Activated naive CD4-positive, alpha-beta T cell treated with anti-CD3 and anti-CD28 coated beads, Interleukin-2, amount 50 U/mL, for 24 hours (primary cell): ENCODE data around the gene ABLIM2.
"Not testable (repeated sequence)": the region's sequence is repeated elsewhere in the genome, so short reads cannot be mapped to it uniquely, and the experiment has no call there.

ENCODE experiments used
- H3K27ac Mint-ChIP-seq: one replicate; pipeline ENCODE4 v1.8.0; 2021; ENCODE audit warnings: mild to moderate bottlenecking, mixed read lengths
- H3K27me3 Mint-ChIP-seq: one replicate; pipeline ENCODE4 v1.8.0; 2021; ENCODE audit warnings: mixed read lengths
- H3K36me3 Mint-ChIP-seq: one replicate; pipeline ENCODE4 v1.8.0; 2021; ENCODE audit warnings: mixed read lengths
- H3K4me1 Mint-ChIP-seq: one replicate; pipeline ENCODE4 v1.8.0; 2021; ENCODE audit warnings: mixed read lengths
- H3K4me3 Mint-ChIP-seq: one replicate; pipeline ENCODE4 v1.8.0; 2021; ENCODE audit warnings: mild to moderate bottlenecking, mixed read lengths
- H3K9me3 Mint-ChIP-seq: one replicate; pipeline ENCODE4 v1.8.0; 2021; ENCODE audit warnings: mixed read lengths

Gene ABLIM2

GRCh38 chr4:7949759-7950158, 208.9 kb downstream of the ABLIM2 start:
- peaks cover 7% of the 10 kb centered on the region for H3K27me3 Mint-ChIP-seq
- H3K4me1 Mint-ChIP-seq = peaks cover 12% of the 10 kb centered on the region
- H3K4me3 Mint-ChIP-seq = no peak overlapping the region
- H3K27ac Mint-ChIP-seq = no peak overlapping the region
- no peaks in the 10 kb centered on the region for H3K9me3 Mint-ChIP-seq
- H3K36me3 Mint-ChIP-seq = peaks cover 1% of the 10 kb centered on the region

- Mint-ChIP-seq H3K36me3 (peaks cover 1% of the 10 kb centered on the region), H3K4me3 (no peak overlapping the region), H3K4me1 (peaks cover 12% of the 10 kb centered on the region), H3K27me3 (peaks cover 7% of the 10 kb centered on the region), H3K9me3 (no peaks in the 10 kb centered on the region), H3K27ac (peak overlapping the region; percentile 24)
Observed at GRCh38 chr4:7947927-7948326, 210.7 kb downstream of the ABLIM2 start.

GRCh38 chr4:7945709-7946380, 212.8 kb downstream of the ABLIM2 start:
- Mint-ChIP-seq H3K27ac (no peak overlapping the region), H3K9me3 (no peaks in the 10 kb centered on the region), H3K4me1 (peaks cover 12% of the 10 kb centered on the region), H3K27me3 (peaks cover 7% of the 10 kb centered on the region), H3K4me3 (no peak overlapping the region), H3K36me3 (no peaks in the 10 kb centered on the region)

- no peak overlapping the region for H3K27ac Mint-ChIP-seq
- H3K36me3 Mint-ChIP-seq = no peaks in the 10 kb centered on the region
- H3K4me1 Mint-ChIP-seq = peaks cover 12% of the 10 kb centered on the region
- H3K9me3 Mint-ChIP-seq = no peaks in the 10 kb centered on the region
- no peak overlapping the region for H3K4me3 Mint-ChIP-seq
- H3K27me3 Mint-ChIP-seq = peaks cover 7% of the 10 kb centered on the region
Observed at GRCh38 chr4:7944599-7945220, 213.9 kb downstream of the ABLIM2 start.

- not testable (repeated sequence) for H3K4me1 Mint-ChIP-seq, H3K27me3 Mint-ChIP-seq, H3K36me3 Mint-ChIP-seq, H3K27ac Mint-ChIP-seq, H3K4me3 Mint-ChIP-seq, H3K9me3 Mint-ChIP-seq
Observed at GRCh38 chr4:7943688-7944087, 214.9 kb downstream of the ABLIM2 start.

- Mint-ChIP-seq H3K27me3 (peaks cover 4% of the 10 kb centered on the region), H3K36me3 (no peaks in the 10 kb centered on the region), H3K4me1 (peaks cover 9% of the 10 kb centered on the region), H3K27ac (no peak overlapping the region), H3K4me3 (no peak overlapping the region), H3K9me3 (no peaks in the 10 kb centered on the region)
Observed at GRCh38 chr4:7943211-7943610, 215.4 kb downstream of the ABLIM2 start.

- Mint-ChIP-seq H3K4me3 (no peak overlapping the region), H3K27ac (no peak overlapping the region), H3K27me3 (peaks cover 4% of the 10 kb centered on the region)
Observed at GRCh38 chr4:7941965-7942496, 216.6 kb downstream of the ABLIM2 start.

GRCh38 chr4:7941111-7941964, 217.3 kb downstream of the ABLIM2 start:
- peak overlapping the region; percentile 40 for H3K4me3 Mint-ChIP-seq
- peak overlapping the region; percentile 68 for H3K27ac Mint-ChIP-seq
- H3K27me3 Mint-ChIP-seq = peaks cover 3% of the 10 kb centered on the region
- H3K4me1 Mint-ChIP-seq = peaks cover 16% of the 10 kb centered on the region
- H3K36me3 Mint-ChIP-seq = no peaks in the 10 kb centered on the region
- H3K9me3 Mint-ChIP-seq = no peaks in the 10 kb centered on the region

More at GRCh38 chr4:7941965-7942496, 216.6 kb downstream of the ABLIM2 start:
- Mint-ChIP-seq H3K9me3 (no peaks in the 10 kb centered on the region), H3K4me1 (peaks cover 11% of the 10 kb centered on the region), H3K36me3 (no peaks in the 10 kb centered on the region)

GRCh38 chr4:7939377-7940108, 219.1 kb downstream of the ABLIM2 start, which contains the start of gene AFAP1:
AFAP1 (minus strand) TSS chr4:7939861; CDS start chr4:7872078, 67,783 bp downstream.
- Mint-ChIP-seq H3K4me3 (peak within 1 kb of the TSS; percentile 79), H3K36me3 (no peaks in the 10 kb centered on the region), H3K4me1 (peaks cover 22% of the 10 kb centered on the region), H3K27ac (no peak within 1 kb of the TSS), H3K27me3 (no peaks in the 10 kb centered on the region), H3K9me3 (no peaks in the 10 kb centered on the region)

- Mint-ChIP-seq H3K9me3 (no peaks in the 10 kb centered on the region), H3K4me1 (peaks cover 26% of the 10 kb centered on the region), H3K27ac (no peak overlapping the region), H3K27me3 (no peaks in the 10 kb centered on the region), H3K4me3 (peak overlapping the region; percentile 79), H3K36me3 (no peaks in the 10 kb centered on the region)
Observed at GRCh38 chr4:7938609-7939376, 219.8 kb downstream of the ABLIM2 start.

GRCh38 chr4:7938266-7938608, 220.4 kb downstream of the ABLIM2 start:
- Mint-ChIP-seq H3K27ac (peak overlapping the region; percentile 76), H3K36me3 (no peaks in the 10 kb centered on the region), H3K4me3 (peak overlapping the region; percentile 79), H3K27me3 (no peaks in the 10 kb centered on the region), H3K9me3 (no peaks in the 10 kb centered on the region), H3K4me1 (peaks cover 26% of the 10 kb centered on the region)

GRCh38 chr4:7937006-7937405, 221.6 kb downstream of the ABLIM2 start:
- H3K9me3 Mint-ChIP-seq = no peaks in the 10 kb centered on the region
- H3K27ac Mint-ChIP-seq = no peak overlapping the region
- H3K36me3 Mint-ChIP-seq = no peaks in the 10 kb centered on the region
- peaks cover 26% of the 10 kb centered on the region for H3K4me1 Mint-ChIP-seq
- H3K27me3 Mint-ChIP-seq = no peaks in the 10 kb centered on the region
- no peak overlapping the region for H3K4me3 Mint-ChIP-seq

- Mint-ChIP-seq H3K36me3 (no peaks in the 10 kb centered on the region), H3K4me1 (peaks cover 40% of the 10 kb centered on the region), H3K27me3 (no peaks in the 10 kb centered on the region), H3K4me3 (no peak overlapping the region), H3K27ac (no peak overlapping the region), H3K9me3 (no peaks in the 10 kb centered on the region)
Observed at GRCh38 chr4:7933651-7934510, 224.7 kb downstream of the ABLIM2 start.

- Mint-ChIP-seq H3K4me3 (no peak overlapping the region), H3K9me3 (no peaks in the 10 kb centered on the region), H3K27me3 (no peaks in the 10 kb centered on the region), H3K4me1 (peaks cover 29% of the 10 kb centered on the region), H3K27ac (no peak overlapping the region), H3K36me3 (no peaks in the 10 kb centered on the region)
Observed at GRCh38 chr4:7932287-7932686, 226.3 kb downstream of the ABLIM2 start.
